ENCODE results near the gene CC2D1A.

- TF ChIP-seq CTCF (IDR thresholded peaks at IDR 0.05) (no peak), POLR2A (IDR thresholded peaks at IDR 0.05) (no peak), EP300 (IDR thresholded peaks at IDR 0.05) (no peak), POLR2AphosphoS5 (IDR thresholded peaks at IDR 0.05) (no peak)
These were observed 66.6 kb downstream of the CC2D1A start for GRCh38 chr19:13972368-13973155.

Measured in upper lobe of left lung (tissue), 4 donors.